Measurements from ENCODE around the gene CCT2. TPM values are rescaled to one million over a fixed set of nuclear protein-coding genes. Genes with fewer than 3 reads are reported as not detected.

Gene CCT2
- total and polyA plus RNA-seq, 2 of the 4 experiments (the other 2 are of a cell fraction): 194 to 651 TPM

- TF ChIP-seq RFX5 (IDR thresholded peaks at IDR 0.05; ENCODE audit: low read depth, low read length): no peak
Observed at GRCh38 chr12:69570545-69571399, 14.5 kb upstream of the CCT2 start (continued).

- Histone ChIP-seq H2BK20ac (ENCODE audit: low read depth, low read length) (no peak overlapping the region), H4K20me1 (ENCODE audit: insufficient read depth, low read length) (peaks cover 3% of the 10 kb centered on the region; the same call in 1 of the 2 replicates), H2AK5ac (ENCODE audit: low read depth, low read length) (no peak overlapping the region), H3K4me1 (ENCODE audit: control insufficient read depth, insufficient read depth, low read length) (peaks cover 2% of the 10 kb centered on the region; the same call in 1 of the 2 replicates), H3K14ac (replicated peaks; ENCODE audit: low read depth, low read length) (no peak overlapping the region), H3K23ac (ENCODE audit: low read depth, low read length) (0 out of 2 replicates have a peak overlapping the region, but pooled peaks have one; percentile 35), H2BK15ac (ENCODE audit: low read depth, low read length) (no peak overlapping the region), H4K8ac (ENCODE audit: low read depth in 2 of 2, low read length in 2 of 2) (no peak overlapping the region), H3K18ac (ENCODE audit: low read depth, low read length) (no peak overlapping the region), H2BK120ac (ENCODE audit: low read depth, low read length) (no peak overlapping the region), H2AK9ac (replicated peaks; ENCODE audit: low read depth, low read length, poor library complexity) (no peak overlapping the region), H2AFZ (replicated peaks; ENCODE audit: low read length, poor library complexity) (no peak overlapping the region), H2BK5ac (ENCODE audit: low read depth, low read length, poor library complexity, severe bottlenecking) (no peak overlapping the region), H3K36me3 (ENCODE audit: control insufficient read depth, insufficient read depth, low read length) (peaks cover 26% of the 10 kb centered on the region), H3K9me3 (ENCODE audit: control insufficient read depth, insufficient read depth, low read length) (no peaks in the 10 kb centered on the region), H3K4me3 (ENCODE audit: insufficient read depth, low read depth, low read length) (no peak overlapping the region), H4K91ac (ENCODE audit: insufficient read depth, low read depth, low read length) (no peak overlapping the region), H3K9ac (ENCODE audit: low read depth, low read length) (peak overlapping the region; percentile 16; the same call in 1 of the 2 replicates), H3K79me1 (ENCODE audit: low read depth in 1 of 2, low read length in 2 of 2) (peaks cover 12 to 17% of the 10 kb centered on the region in 2 experiments), H3K56ac (ENCODE audit: extremely low read depth, insufficient read depth, low read length) (no peak overlapping the region), H3K4me2 (ENCODE audit: low read depth, low read length) (no peak overlapping the region), H3K9me1 (ENCODE audit: insufficient read depth, low read length) (peaks cover 5% of the 10 kb centered on the region; the same call in 1 of the 2 replicates), H3K27me3 (ENCODE audit: control insufficient read depth, insufficient read depth, low read length) (no peaks in the 10 kb centered on the region), H3K4ac (ENCODE audit: low read depth, low read length) (no peak overlapping the region), H3K27ac (ENCODE audit: insufficient read depth, low read length) (peak overlapping the region; percentile 29; the same call in 1 of the 2 replicates), H4K5ac (ENCODE audit: low read depth, low read length) (no peak overlapping the region)
- ATAC-seq (ENCODE audit: low read depth) (no peak), DNase-seq (peak; percentile 57)
- no CpG with 5 or more reads among the region's 3 CpGs for WGBS, 2 experiments (ENCODE audit: extremely low coverage in 2 of 2, insufficient read length in 1 of 2)
- ChIA-PET POLR2A (ENCODE audit: unreplicated experiment) (no interaction called here), CTCF (interaction anchor here (0.6 kb wide), 1 partner anchor 187 kb away, joined by 3 read pairs; no protein-coding TSS in a partner anchor)
- no TSS peak for BruUV-seq (replicated peaks)
- dilution Hi-C loops (cut with HindIII; ENCODE audit: low sequenced_read_pairs, unreplicated experiment) (no loop called here), in situ Hi-C loops (cut with MboI; ENCODE audit: low sequenced_read_pairs) (loop anchor here (10.0 to 25.0 kb wide), 2 partner anchors 101 to 738 kb away; partner anchors contain the start of gene FRS2), intact Hi-C loops (cut with micrococcal nuclease) (loop anchor here (10.0 kb wide), 1 partner anchor 421 kb away; no protein-coding TSS in a partner anchor)
- TF ChIP-seq CEBPB (IDR thresholded peaks at IDR 0.05; ENCODE audit: low read depth, low read length) (no peak), RFX5 (IDR thresholded peaks at IDR 0.05; ENCODE audit: low read depth, low read length) (no peak), RAD21 (IDR thresholded peaks at IDR 0.05; ENCODE audit: low read length) (no peak), MXI1 (IDR thresholded peaks at IDR 0.05; ENCODE audit: borderline replicate concordance, low read depth, low read length) (no peak), SMC3 (IDR thresholded peaks at IDR 0.05; ENCODE audit: low read depth, low read length) (no peak), RCOR1 (IDR thresholded peaks at IDR 0.05; ENCODE audit: insufficient replicate concordance, low read length) (no peak), CHD1 (IDR thresholded peaks at IDR 0.05; ENCODE audit: low read depth, low read length) (no peak), FOS (IDR thresholded peaks at IDR 0.05; ENCODE audit: low read depth, low read length) (no peak)
- TF ChIP-seq, protein P1, sequence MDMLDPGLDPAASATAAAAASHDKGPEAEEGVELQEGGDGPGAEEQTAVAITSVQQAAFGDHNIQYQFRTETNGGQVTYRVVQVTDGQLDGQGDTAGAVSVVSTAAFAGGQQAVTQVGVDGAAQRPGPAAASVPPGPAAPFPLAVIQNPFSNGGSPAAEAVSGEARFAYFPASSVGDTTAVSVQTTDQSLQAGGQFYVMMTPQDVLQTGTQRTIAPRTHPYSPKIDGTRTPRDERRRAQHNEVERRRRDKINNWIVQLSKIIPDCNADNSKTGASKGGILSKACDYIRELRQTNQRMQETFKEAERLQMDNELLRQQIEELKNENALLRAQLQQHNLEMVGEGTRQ (IDR thresholded peaks at IDR 0.05; ENCODE audit: low read depth, low read length): no peak
Observed at GRCh38 chr12:69575346-69575745, 9.9 kb upstream of the CCT2 start.
